Measurements from ENCODE around the gene CXCL6.
A peak's percentile ranks its signal among the peaks of the same experiment; 100 is the strongest.

CXCL6 gene

DNA sequence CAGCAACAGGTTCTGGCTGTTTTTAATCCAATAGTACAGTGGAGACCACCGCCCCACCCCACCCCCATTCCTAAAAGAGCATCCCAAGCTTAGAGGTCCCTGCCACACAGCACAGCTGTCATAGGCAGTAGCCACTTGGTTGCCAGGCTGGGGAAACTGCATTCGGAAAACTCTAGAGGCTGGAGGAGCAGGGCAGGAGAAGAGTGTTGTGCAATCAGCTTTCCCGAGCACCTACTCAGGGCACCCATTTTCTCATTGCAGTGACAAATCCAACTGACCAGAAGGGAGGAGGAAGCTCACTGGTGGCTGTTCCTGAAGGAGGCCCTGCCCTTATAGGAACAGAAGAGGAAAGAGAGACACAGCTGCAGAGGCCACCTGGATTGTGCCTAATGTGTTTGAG is 33.8 kb downstream of the CXCL6 start:
- TF ChIP-seq, protein P1, sequence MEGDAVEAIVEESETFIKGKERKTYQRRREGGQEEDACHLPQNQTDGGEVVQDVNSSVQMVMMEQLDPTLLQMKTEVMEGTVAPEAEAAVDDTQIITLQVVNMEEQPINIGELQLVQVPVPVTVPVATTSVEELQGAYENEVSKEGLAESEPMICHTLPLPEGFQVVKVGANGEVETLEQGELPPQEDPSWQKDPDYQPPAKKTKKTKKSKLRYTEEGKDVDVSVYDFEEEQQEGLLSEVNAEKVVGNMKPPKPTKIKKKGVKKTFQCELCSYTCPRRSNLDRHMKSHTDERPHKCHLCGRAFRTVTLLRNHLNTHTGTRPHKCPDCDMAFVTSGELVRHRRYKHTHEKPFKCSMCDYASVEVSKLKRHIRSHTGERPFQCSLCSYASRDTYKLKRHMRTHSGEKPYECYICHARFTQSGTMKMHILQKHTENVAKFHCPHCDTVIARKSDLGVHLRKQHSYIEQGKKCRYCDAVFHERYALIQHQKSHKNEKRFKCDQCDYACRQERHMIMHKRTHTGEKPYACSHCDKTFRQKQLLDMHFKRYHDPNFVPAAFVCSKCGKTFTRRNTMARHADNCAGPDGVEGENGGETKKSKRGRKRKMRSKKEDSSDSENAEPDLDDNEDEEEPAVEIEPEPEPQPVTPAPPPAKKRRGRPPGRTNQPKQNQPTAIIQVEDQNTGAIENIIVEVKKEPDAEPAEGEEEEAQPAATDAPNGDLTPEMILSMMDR (IDR thresholded peaks at IDR 0.05), result no peak
- peaks cover 9% of the 10 kb centered on the region for H3K4me1 Mint-ChIP-seq
- H3K36me3 Mint-ChIP-seq (ENCODE audit: low read depth), result no peaks in the 10 kb centered on the region
- H3K27ac Mint-ChIP-seq, result no peak overlapping the region
- H3K4me3 Mint-ChIP-seq, result peak overlapping the region; percentile 83
- no peaks in the 10 kb centered on the region for H3K9me3 Mint-ChIP-seq
- peaks cover 69% of the 10 kb centered on the region for H3K27me3 Mint-ChIP-seq (ENCODE audit: low read depth, poor library complexity)
- DNase-seq, result no peak

DNA sequence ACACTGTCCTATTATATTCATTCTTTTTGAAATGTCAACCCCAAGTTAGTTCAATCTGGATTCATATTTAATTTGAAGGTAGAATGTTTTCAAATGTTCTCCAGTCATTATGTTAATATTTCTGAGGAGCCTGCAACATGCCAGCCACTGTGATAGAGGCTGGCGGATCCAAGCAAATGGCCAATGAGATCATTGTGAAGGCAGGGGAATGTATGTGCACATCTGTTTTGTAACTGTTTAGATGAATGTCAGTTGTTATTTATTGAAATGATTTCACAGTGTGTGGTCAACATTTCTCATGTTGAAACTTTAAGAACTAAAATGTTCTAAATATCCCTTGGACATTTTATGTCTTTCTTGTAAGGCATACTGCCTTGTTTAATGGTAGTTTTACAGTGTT is 34.3 kb downstream of the CXCL6 start:
- TF ChIP-seq, protein P1 (IDR thresholded peaks at IDR 0.05), result no peak
- no peaks in the 10 kb centered on the region for H3K9me3 Mint-ChIP-seq
- no peak overlapping the region for H3K27ac Mint-ChIP-seq
- H3K4me1 Mint-ChIP-seq, result peaks cover 9% of the 10 kb centered on the region
- H3K4me3 Mint-ChIP-seq, result no peak overlapping the region
- no peaks in the 10 kb centered on the region for H3K36me3 Mint-ChIP-seq (ENCODE audit: low read depth)
- no peak for DNase-seq
- peaks cover 66% of the 10 kb centered on the region for H3K27me3 Mint-ChIP-seq (ENCODE audit: low read depth, poor library complexity)

DNA sequence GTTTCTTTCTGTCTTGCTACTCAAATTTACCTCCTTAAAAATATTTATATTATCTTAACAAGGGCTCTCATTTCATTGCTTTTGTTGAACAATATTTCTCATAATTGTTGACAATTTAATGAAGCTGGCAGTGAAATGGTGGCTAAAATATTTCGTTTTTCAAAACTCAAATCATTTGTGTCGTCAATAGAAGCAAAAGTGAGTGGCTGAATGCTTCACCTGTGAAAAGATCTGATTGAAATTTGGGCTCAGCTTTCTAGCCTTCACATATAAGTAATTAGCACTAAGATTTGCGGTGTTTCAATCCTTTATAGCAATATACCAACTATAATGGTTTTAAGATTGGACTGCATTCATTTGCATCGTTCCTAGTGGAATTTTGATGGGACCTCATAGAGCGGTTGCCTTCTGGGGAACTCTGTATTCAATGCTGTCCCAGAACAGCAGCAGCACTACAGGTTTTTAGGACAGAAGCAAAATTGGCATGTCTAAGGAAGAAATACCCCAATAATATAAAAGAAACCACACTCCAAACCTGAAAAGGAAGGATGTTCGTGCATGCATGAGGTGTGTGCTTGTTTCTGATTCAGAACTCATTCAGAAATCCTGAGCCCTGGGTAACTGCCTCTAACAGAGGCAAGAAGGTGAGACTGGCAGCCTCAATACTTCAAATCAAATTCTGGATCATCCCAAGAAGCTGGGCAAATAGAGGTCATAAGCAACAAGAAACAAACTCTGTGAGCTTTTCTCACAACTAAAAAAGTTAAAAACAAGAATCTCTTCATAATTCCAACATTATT is 35.2 kb downstream of the CXCL6 start:
- Mint-ChIP-seq H3K27me3 (ENCODE audit: low read depth, poor library complexity) (peaks cover 58% of the 10 kb centered on the region), H3K4me1 (peaks cover 9% of the 10 kb centered on the region), H3K36me3 (ENCODE audit: low read depth) (no peaks in the 10 kb centered on the region), H3K27ac (no peak overlapping the region), H3K4me3 (no peak overlapping the region), H3K9me3 (no peaks in the 10 kb centered on the region)
- no peak for DNase-seq
- TF ChIP-seq, protein P1 (IDR thresholded peaks at IDR 0.05), result no peak

DNA sequence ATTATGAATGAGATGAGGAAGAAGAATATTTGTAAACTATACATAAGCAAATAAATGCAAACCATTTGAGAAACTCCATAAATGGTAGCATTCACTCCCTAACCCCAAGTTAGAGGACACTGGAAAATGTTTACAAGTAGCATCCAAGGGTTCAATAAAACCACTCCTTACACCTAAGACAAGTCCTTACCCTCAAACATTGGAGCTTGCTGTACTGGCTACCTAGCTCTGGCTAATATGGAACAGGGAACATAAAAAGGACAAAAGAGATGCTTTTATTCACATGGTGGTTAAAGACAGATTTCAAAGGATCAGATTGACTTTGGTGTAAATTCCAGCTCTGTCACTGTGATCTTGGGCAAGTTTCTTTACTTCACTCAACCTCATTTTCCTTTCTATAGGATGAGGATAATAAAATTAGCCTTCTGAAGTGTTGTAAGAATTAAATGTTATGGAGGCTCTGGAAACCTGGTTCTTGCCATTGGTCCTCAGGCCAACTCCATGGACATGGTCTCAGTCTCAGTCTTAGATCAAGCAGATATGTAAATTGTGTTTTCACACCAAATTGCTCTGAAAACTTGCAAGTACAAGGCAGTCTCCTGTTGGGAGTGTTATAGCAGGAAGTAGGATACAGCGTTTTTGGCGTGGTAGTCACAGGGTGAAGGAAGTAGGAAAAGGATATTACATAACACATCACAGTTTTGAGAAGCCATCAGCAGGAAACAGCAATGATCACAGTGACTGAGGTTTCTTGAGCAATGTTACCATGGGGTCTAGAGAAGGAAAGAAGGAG is 36.0 kb downstream of the CXCL6 start:
- no peak overlapping the region for H3K4me3 Mint-ChIP-seq
- peak overlapping the region; percentile 1 for H3K27ac Mint-ChIP-seq
- no peaks in the 10 kb centered on the region for H3K9me3 Mint-ChIP-seq
- peaks cover 50% of the 10 kb centered on the region for H3K27me3 Mint-ChIP-seq (ENCODE audit: low read depth, poor library complexity)
- TF ChIP-seq, protein P1 (IDR thresholded peaks at IDR 0.05), result no peak
- DNase-seq, result no peak
- peaks cover 9% of the 10 kb centered on the region for H3K4me1 Mint-ChIP-seq
- no peaks in the 10 kb centered on the region for H3K36me3 Mint-ChIP-seq (ENCODE audit: low read depth)

DNA sequence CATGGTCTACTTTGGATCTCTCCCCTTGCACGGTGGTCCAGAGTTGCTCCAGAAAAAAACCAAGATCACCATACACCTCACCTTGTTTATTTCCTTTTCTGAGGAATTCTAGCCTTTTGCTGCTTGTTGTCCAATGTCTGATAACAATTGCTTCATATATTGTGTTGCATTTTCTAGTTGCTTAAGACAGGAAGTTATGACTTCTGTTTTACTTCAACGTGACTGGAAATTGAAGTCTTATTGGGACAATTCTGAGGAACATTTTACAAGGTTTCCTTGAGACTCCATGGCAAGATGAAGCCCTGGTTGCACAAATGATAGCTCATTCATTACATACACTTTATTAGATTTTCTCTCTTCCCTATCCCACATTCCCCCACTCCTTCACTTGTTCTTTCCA is 37.9 kb downstream of the CXCL6 start:
- no peak overlapping the region for H3K4me3 Mint-ChIP-seq

More for the DNA sequence above, 37.9 kb downstream of the CXCL6 start:
- peaks cover 34% of the 10 kb centered on the region for H3K27me3 Mint-ChIP-seq (ENCODE audit: low read depth, poor library complexity)
- H3K36me3 Mint-ChIP-seq (ENCODE audit: low read depth), result no peaks in the 10 kb centered on the region
- H3K27ac Mint-ChIP-seq, result no peak overlapping the region
- no peak for DNase-seq
- TF ChIP-seq, protein P1 (IDR thresholded peaks at IDR 0.05), result no peak
- H3K4me1 Mint-ChIP-seq, result no peaks in the 10 kb centered on the region
- H3K9me3 Mint-ChIP-seq, result no peaks in the 10 kb centered on the region
